OCI-LY7 (cell line): ENCODE data around the gene HOXC10. TPM values are rescaled to one million over a fixed set of nuclear protein-coding genes. Genes with fewer than 3 reads are reported as not detected.

Experiments
- BruUV-seq: library from RNA; stranded (reverse); fragments of 400-500 nt; replicated peaks from 2 replicates; lab custom pipeline; 2021; lab: Mats Ljungman, UMichigan
- CTCF ChIA-PET: fragments of 300-600 bp; sonication (Branson Sonifier 250); formaldehyde crosslinking; loops from one replicate; lab custom pipeline; 2022; ENCODE audit warnings: antibody characterized with exemption; ENCODE audit not compliant: unreplicated experiment; lab: Charles Lee
- POLR2A ChIA-PET: fragments of 300-600 bp; sonication (Branson Sonifier 250); formaldehyde crosslinking; loops from one replicate; lab custom pipeline; 2022; ENCODE audit warnings: antibody characterized with exemption; lab: Charles Lee
- DNase-seq: peaks from one replicate; pipeline ENCODE4 v3.0.0-alpha.2; 2015; ENCODE audit warnings: low spot score
- H2AFZ ChIP-seq: fragments of 200-600 bp; sonication (generic), shearing (Covaris generic); 2 replicates; pipeline ENCODE4 v1.6.1; 2014; ENCODE audit warnings: mild to moderate bottlenecking, antibody characterized with exemption, low read length, moderate library complexity
- H3K27ac ChIP-seq: fragments of 200-600 bp; sonication (generic); 2 replicates; pipeline ENCODE4 v1.5.1; 2014; ENCODE audit warnings: mixed run types, low read depth, mild to moderate bottlenecking, moderate library complexity, low read length, inconsistent platforms; ENCODE audit not compliant: poor library complexity, severe bottlenecking
- H3K36me3 ChIP-seq: fragments of 200-600 bp; sonication (generic); 2 replicates; pipeline ENCODE4 v1.6.1; 2014; ENCODE audit warnings: mild to moderate bottlenecking, antibody characterized with exemption, low read length, moderate library complexity, mixed read lengths; ENCODE audit not compliant: insufficient read depth
- H3K4me1 ChIP-seq: fragments of 200-600 bp; sonication (generic); 2 replicates; pipeline ENCODE4 v1.5.1; 2014; ENCODE audit warnings: mild to moderate bottlenecking, low read length; ENCODE audit not compliant: insufficient read depth, poor library complexity, severe bottlenecking
- H3K4me2 ChIP-seq: fragments of 200-600 bp; sonication (generic); 2 replicates; pipeline ENCODE4 v1.6.1; 2014; ENCODE audit warnings: mild to moderate bottlenecking, low read length
- H3K4me3 ChIP-seq: fragments of 200-600 bp; sonication (generic); 2 replicates; pipeline ENCODE4 v1.5.1; 2014; ENCODE audit warnings: mild to moderate bottlenecking, low read depth, low read length; ENCODE audit not compliant: poor library complexity, severe bottlenecking
- H3K79me2 ChIP-seq: fragments of 200-600 bp; sonication (generic); 2 replicates; pipeline ENCODE4 v1.6.1; 2016; ENCODE audit warnings: low read depth, mild to moderate bottlenecking, low read length, moderate library complexity, mixed read lengths; ENCODE audit not compliant: insufficient read depth
- H3K9me2 ChIP-seq: fragments of 200-600 bp; sonication (generic); 2 replicates; pipeline ENCODE4 v1.6.1; 2016; ENCODE audit warnings: mild to moderate bottlenecking, low read length, mixed read lengths; ENCODE audit not compliant: insufficient read depth
- H3K9me3 ChIP-seq: fragments of 200-600 bp; sonication (generic); 2 replicates; pipeline ENCODE4 v1.6.1; 2014; ENCODE audit warnings: mild to moderate bottlenecking, mixed run types, low read length, mixed read lengths
- H4K20me1 ChIP-seq: fragments of 200-600 bp; sonication (generic); 2 replicates; pipeline ENCODE4 v1.6.1; 2014; ENCODE audit warnings: mild to moderate bottlenecking, antibody characterized with exemption, low read length, moderate library complexity, mixed read lengths; ENCODE audit not compliant: insufficient read depth
- CTCF ChIP-seq: fragments of 200-600 bp; sonication (generic); conservative IDR thresholded peaks from 2 replicates; pipeline ENCODE4 v1.5.1; 2014; ENCODE audit warnings: mild to moderate bottlenecking, antibody characterized with exemption, low read length, moderate library complexity, mixed read lengths
- EZH2phosphoT487 ChIP-seq: fragments of 200-600 bp; sonication (generic); IDR thresholded peaks from 2 replicates; pipeline ENCODE4 v1.6.1; 2018; ENCODE audit warnings: low read depth, borderline replicate concordance, mild to moderate bottlenecking, mixed run types, antibody characterized with exemption, low read length, moderate library complexity, mixed read lengths
- intact Hi-C: fragments of 100-400 bp; cut with micrococcal nuclease; formaldehyde crosslinking; loops from one replicate; pipeline ENCODE4 v1.10.0; 2022; ENCODE audit not compliant: unreplicated experiment
- total RNA-seq, 2 experiments: library from RNA; depleted of rRNA in 1 of 2; stranded (reverse); fragments of >200 nt in 1 of 2; shearing (Covaris generic) in 1 of 2; gene quantifications; 2 replicates each; pipeline ENCODE4 v1.2.3, GENCODE V29; 2014 to 2022

HOXC10 gene
- total RNA-seq, 2 experiments from 2014 or later = 0.25 to 0.28 TPM

- H4K20me1 ChIP-seq = no peaks in the 10 kb centered on the region; the same call in 1 of the 2 replicates
- no peaks in the 10 kb centered on the region for H3K36me3 ChIP-seq
- intact Hi-C loops = no loop called here
- DNase-seq = no peak
- no peak overlapping the region for H2AFZ ChIP-seq
- H3K4me1 ChIP-seq = peaks cover 25% of the 10 kb centered on the region
- no peaks in the 10 kb centered on the region for H3K9me3 ChIP-seq
- no peak overlapping the region for H3K4me3 ChIP-seq
- no peak for TF ChIP-seq CTCF
- no peak for TF ChIP-seq EZH2phosphoT487
- no peaks in the 10 kb centered on the region for H3K79me2 ChIP-seq
- H3K27ac ChIP-seq = no peak overlapping the region
- ChIA-PET POLR2A (no interaction called here), CTCF (no interaction called here)
- no peaks in the 10 kb centered on the region for H3K9me2 ChIP-seq
- no peak overlapping the region for H3K4me2 ChIP-seq
- BruUV-seq = no TSS peak
Observed at GRCh38 chr12:54002278-54002914, 17.4 kb downstream of the HOXC10 start.

GRCh38 chr12:54002915-54003389, 18.0 kb downstream of the HOXC10 start:
- no peaks in the 10 kb centered on the region for H3K9me2 ChIP-seq
- H3K36me3 ChIP-seq = no peaks in the 10 kb centered on the region
- POLR2A ChIA-PET = no interaction called here
- BruUV-seq = no TSS peak
- no peak overlapping the region for H3K4me2 ChIP-seq
- TF ChIP-seq CTCF = no peak
- TF ChIP-seq EZH2phosphoT487 = no peak
- intact Hi-C loops = no loop called here
- peaks cover 25% of the 10 kb centered on the region for H3K4me1 ChIP-seq
- H3K4me3 ChIP-seq = no peak overlapping the region
- H2AFZ ChIP-seq = no peak overlapping the region
- H3K79me2 ChIP-seq = no peaks in the 10 kb centered on the region
- CTCF ChIA-PET = no interaction called here
- H3K9me3 ChIP-seq = no peaks in the 10 kb centered on the region
- H3K27ac ChIP-seq = no peak overlapping the region
- H4K20me1 ChIP-seq = no peaks in the 10 kb centered on the region; the same call in 1 of the 2 replicates
- DNase-seq = no peak

- Histone ChIP-seq H3K9me3 (no peaks in the 10 kb centered on the region), H3K4me3 (no peak overlapping the region), H4K20me1 (no peaks in the 10 kb centered on the region; the same call in 1 of the 2 replicates), H3K36me3 (no peaks in the 10 kb centered on the region), H3K4me2 (no peak overlapping the region), H2AFZ (no peak overlapping the region), H3K27ac (no peak overlapping the region), H3K79me2 (no peaks in the 10 kb centered on the region), H3K4me1 (peaks cover 25% of the 10 kb centered on the region), H3K9me2 (no peaks in the 10 kb centered on the region)
- no peak for DNase-seq
- ChIA-PET CTCF (interaction anchor here (0.8 kb wide), 1 partner anchor 139 kb away, joined by 4 read pairs; no protein-coding TSS in a partner anchor), POLR2A (no interaction called here)
- BruUV-seq = no TSS peak
- intact Hi-C loops = no loop called here
- no peak for TF ChIP-seq EZH2phosphoT487
- no peak for TF ChIP-seq CTCF
Observed at GRCh38 chr12:54003625-54004024, 18.7 kb downstream of the HOXC10 start.
